Cardiac muscle cell (in vitro differentiated cells and primary cell): ENCODE data around the gene ABCD3. TPM values are rescaled to one million over a fixed set of nuclear protein-coding genes. Genes with fewer than 3 reads are reported as not detected.

ENCODE experiments used
- DNase-seq, 2 donors: peaks; one replicate each; pipeline versions ENCODE4 v3.0.0 to v3.0.0-alpha.2; 2010 to 2017; ENCODE audit warnings: low read depth in 1 of 2, low spot score in 1 of 2
- H3K27ac ChIP-seq: fragments of 200-600 bp; sonication (generic); 2 replicates; pipeline ENCODE4 v1.5.1; 2016
- H3K27me3 ChIP-seq: fragments of 200-600 bp; sonication (generic); 2 replicates; pipeline ENCODE4 v1.6.0; 2016; ENCODE audit warnings: control low read depth
- H3K36me3 ChIP-seq: fragments of 200-600 bp; sonication (generic); 2 replicates; pipeline ENCODE4 v1.5.1; 2016; ENCODE audit warnings: control low read depth
- H3K4me1 ChIP-seq: fragments of 200-600 bp; sonication (generic); 2 replicates; pipeline ENCODE4 v1.8.1; 2017; ENCODE audit warnings: low read depth, mild to moderate bottlenecking, mixed run types
- H3K4me3 ChIP-seq: fragments of 200-600 bp; sonication (generic); 2 replicates; pipeline ENCODE4 v1.5.1; 2016; ENCODE audit warnings: mild to moderate bottlenecking
- H3K9me3 ChIP-seq: fragments of 200-600 bp; sonication (generic); 2 replicates; pipeline ENCODE4 v1.5.1; 2017; ENCODE audit warnings: low read depth, mild to moderate bottlenecking, control low read depth
- CTCF ChIP-seq: IDR thresholded peaks from 2 replicates; pipeline ENCODE4 v1.5.1; 2012; ENCODE audit warnings: low read depth, mild to moderate bottlenecking, low read length
- polyA plus RNA-seq: library from polyadenylated mRNA; unstranded; fragments of >200 nt; fragmentation: Nextera tagmentation; extraction: Ambion mirVana; gene quantifications from 2 replicates; pipeline ENCODE4 v1.2.1, GENCODE V29; 2016
- total RNA-seq: library from RNA; depleted of rRNA; stranded (reverse); fragments of >200 nt; gene quantifications from 2 replicates; pipeline ENCODE4 v1.2.3, GENCODE V29; 2016

The ABCD3 gene
- total and polyA plus RNA-seq, 2 experiments from 2014 or later: 20.7 to 30.6 TPM

- Histone ChIP-seq H3K27me3 (no peaks in the 10 kb centered on the region), H3K4me3 (no peak overlapping the region), H3K36me3 (no peaks in the 10 kb centered on the region), H3K27ac (no peak overlapping the region), H3K9me3 (no peaks in the 10 kb centered on the region), H3K4me1 (no peaks in the 10 kb centered on the region)
- no peak for DNase-seq
- TF ChIP-seq CTCF: no peak
Observed at GRCh38 chr1:94530373-94530878, 112.2 kb downstream of the ABCD3 start.

DNA sequence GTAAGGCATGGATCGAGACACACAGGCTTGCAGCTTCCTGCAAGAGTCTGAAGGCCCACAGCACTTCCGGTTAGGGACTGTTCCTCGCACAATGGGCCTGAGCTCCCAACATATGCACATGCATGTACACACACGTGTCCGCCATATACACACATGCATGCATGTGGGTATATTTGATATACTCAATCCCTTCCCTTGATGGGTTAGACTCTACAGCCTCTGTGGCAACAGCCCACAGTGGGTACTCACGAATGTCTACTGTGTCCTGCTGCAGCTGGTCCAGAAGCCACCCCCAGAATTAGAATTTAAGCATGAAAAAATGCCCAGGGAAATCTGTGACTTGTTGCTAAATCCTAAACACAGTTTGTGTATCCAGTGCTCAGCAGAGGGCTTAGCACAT is 113.5 kb downstream of the ABCD3 start:
- Histone ChIP-seq H3K27ac (no peak overlapping the region), H3K4me3 (no peak overlapping the region), H3K4me1 (no peaks in the 10 kb centered on the region), H3K27me3 (no peaks in the 10 kb centered on the region), H3K36me3 (no peaks in the 10 kb centered on the region), H3K9me3 (no peaks in the 10 kb centered on the region)
- no peak for DNase-seq
- TF ChIP-seq CTCF: no peak

DNA sequence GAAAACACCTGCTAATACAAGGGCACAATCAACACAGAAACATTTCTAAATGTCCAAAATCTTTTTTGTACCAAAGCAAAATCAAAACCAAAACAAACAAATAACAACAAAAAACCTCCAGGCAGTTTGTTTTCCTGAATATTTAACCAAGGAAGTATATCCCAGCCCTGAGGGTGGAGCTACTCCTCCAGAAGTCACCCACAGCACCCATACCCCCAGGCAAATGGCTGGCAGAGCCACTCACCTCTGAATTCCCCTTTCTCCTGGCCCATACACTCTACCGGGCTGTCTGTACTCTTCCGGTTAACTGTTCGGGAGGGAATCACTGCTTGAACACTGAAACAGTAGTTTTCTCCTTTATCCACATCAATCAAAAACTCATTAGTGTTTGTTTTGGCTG is 113.9 kb downstream of the ABCD3 start:
- no peak for DNase-seq
- no peak for TF ChIP-seq CTCF
- H3K4me1 ChIP-seq: no peaks in the 10 kb centered on the region
- no peak overlapping the region for H3K4me3 ChIP-seq
- no peaks in the 10 kb centered on the region for H3K27me3 ChIP-seq
- H3K9me3 ChIP-seq: no peaks in the 10 kb centered on the region
- no peak overlapping the region for H3K27ac ChIP-seq
- H3K36me3 ChIP-seq: no peaks in the 10 kb centered on the region

DNA sequence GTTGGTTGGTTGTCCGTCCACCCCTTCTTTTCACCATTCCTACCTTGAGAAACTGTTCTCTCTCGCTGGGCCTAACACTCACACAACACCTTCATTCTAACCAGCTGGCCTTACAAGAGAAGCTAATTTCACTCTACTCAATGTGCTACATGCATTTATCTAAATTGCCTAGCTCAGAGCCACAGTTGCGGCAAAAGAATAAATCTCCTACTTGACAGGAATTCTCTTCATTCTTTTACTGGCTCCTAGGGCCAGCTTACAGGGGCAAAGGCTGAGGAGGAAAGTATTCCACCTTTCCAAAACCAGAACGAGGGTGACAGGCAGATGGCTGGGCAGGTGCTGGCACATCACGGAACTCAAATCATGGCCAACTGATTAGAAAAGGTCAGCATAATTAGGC is 116.9 kb downstream of the ABCD3 start:
- no peak for DNase-seq
- Histone ChIP-seq H3K4me1 (no peaks in the 10 kb centered on the region), H3K36me3 (no peaks in the 10 kb centered on the region), H3K27me3 (peaks cover 7% of the 10 kb centered on the region), H3K9me3 (no peaks in the 10 kb centered on the region), H3K4me3 (no peak overlapping the region), H3K27ac (no peak overlapping the region)
- no peak for TF ChIP-seq CTCF

DNA sequence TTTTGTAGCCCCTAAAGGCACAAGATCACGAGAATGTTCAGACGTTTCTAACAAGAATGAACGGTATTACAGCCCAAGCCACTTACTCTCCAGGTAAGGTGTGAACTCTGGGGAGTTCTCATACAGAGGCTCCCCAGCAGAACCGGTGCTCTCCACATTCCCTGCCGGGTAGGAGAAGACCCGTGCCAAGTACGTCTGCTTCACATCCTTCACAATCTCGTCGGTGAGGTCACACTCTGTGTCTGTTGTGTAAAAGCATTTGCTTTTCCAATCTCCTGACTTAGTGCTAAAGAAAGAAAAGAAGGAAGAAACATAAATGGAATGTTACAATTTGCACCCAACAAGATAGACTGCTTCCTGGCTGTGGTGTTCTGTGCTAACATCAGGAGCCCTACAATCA is 117.7 kb downstream of the ABCD3 start:
- H3K36me3 ChIP-seq: no peaks in the 10 kb centered on the region
- no peaks in the 10 kb centered on the region for H3K9me3 ChIP-seq
- H3K27me3 ChIP-seq: peaks cover 15% of the 10 kb centered on the region
- no peak overlapping the region for H3K27ac ChIP-seq
- no peaks in the 10 kb centered on the region for H3K4me1 ChIP-seq
- no peak overlapping the region for H3K4me3 ChIP-seq
- no peak for TF ChIP-seq CTCF
- peak in 1 of 2 donors; percentile 51 for DNase-seq

DNA sequence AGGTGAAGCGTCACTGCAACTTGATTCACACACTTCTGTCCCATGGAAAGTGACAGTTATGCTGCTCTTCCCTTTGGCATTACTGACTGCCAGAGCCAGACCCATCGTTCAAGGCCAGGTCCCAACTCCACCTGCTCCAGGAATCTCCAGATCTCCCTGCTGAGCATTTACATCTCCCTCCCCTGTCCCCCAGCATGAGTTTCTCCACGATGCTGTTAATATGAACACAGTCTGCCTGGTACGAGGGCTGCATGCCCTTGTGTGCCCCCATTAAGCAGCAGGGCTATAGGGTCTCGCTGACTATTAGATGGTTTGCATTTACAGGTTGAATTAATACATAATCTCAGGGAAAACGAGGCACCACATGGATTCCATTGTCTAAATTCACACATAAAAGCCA is 119.1 kb downstream of the ABCD3 start:
- no peak overlapping the region for H3K27ac ChIP-seq
- H3K4me3 ChIP-seq: no peak overlapping the region
- TF ChIP-seq CTCF: no peak
- H3K9me3 ChIP-seq: no peaks in the 10 kb centered on the region
- no peaks in the 10 kb centered on the region for H3K36me3 ChIP-seq
- DNase-seq: no peak
- H3K27me3 ChIP-seq: peaks cover 19% of the 10 kb centered on the region
- H3K4me1 ChIP-seq: no peaks in the 10 kb centered on the region
